GM12878 (cell line): Measurements from ENCODE around the gene RPS16. TPM values are rescaled to one million over a fixed set of nuclear protein-coding genes. Genes with fewer than 3 reads are reported as not detected.
A peak's percentile ranks its signal among the peaks of the same experiment; 100 is the strongest.

Experiments used
- CBFB ChIP-seq: IDR thresholded peaks from 2 replicates; pipeline ENCODE4 v1.6.1; 2016; ENCODE audit warnings: antibody characterized with exemption, low read depth
- EED ChIP-seq: sonication (generic); IDR thresholded peaks from 2 replicates; pipeline ENCODE4 v1.6.1; 2016; ENCODE audit warnings: antibody characterized with exemption, low read depth
- FOXM1 ChIP-seq: IDR thresholded peaks from 2 replicates; pipeline ENCODE4 v1.6.1; 2012; ENCODE audit warnings: low read depth, mild to moderate bottlenecking, inconsistent platforms, low read length, moderate library complexity
- GATAD2B ChIP-seq: fragments of 450-650 bp; conservative IDR thresholded peaks from 2 replicates; pipeline ENCODE4 v1.6.1; 2017; ENCODE audit warnings: low read depth, mild to moderate bottlenecking, moderate library complexity
- IRF4 ChIP-seq: IDR thresholded peaks from 2 replicates; pipeline ENCODE4 v1.6.1; 2011; ENCODE audit warnings: low read depth, low read length
- MEF2A ChIP-seq: IDR thresholded peaks from 2 replicates; pipeline ENCODE4 v1.6.1; 2011; ENCODE audit warnings: low read depth, mild to moderate bottlenecking, low read length, moderate library complexity; ENCODE audit not compliant: insufficient read depth
- MYC ChIP-seq: IDR thresholded peaks from 2 replicates; pipeline ENCODE4 v1.6.1; 2011; ENCODE audit warnings: mild to moderate bottlenecking, low read length, moderate library complexity, inconsistent platforms; ENCODE audit not compliant: insufficient read depth, insufficient replicate concordance, insufficient read length, severe bottlenecking
- NBN ChIP-seq: fragments of 450-650 bp; IDR thresholded peaks from 2 replicates; pipeline ENCODE4 v1.6.1; 2016
- NFXL1 ChIP-seq: fragments of 450-650 bp; IDR thresholded peaks from 2 replicates; pipeline ENCODE4 v1.6.1; 2017; ENCODE audit warnings: antibody characterized with exemption, mild to moderate bottlenecking, borderline replicate concordance
- POLR2AphosphoS5 ChIP-seq: IDR thresholded peaks from 2 replicates; pipeline ENCODE4 v1.6.1; 2011; ENCODE audit warnings: mild to moderate bottlenecking, low read length, inconsistent platforms
- RBBP5 ChIP-seq: fragments of 200-600 bp; sonication (generic); conservative IDR thresholded peaks from 2 replicates; pipeline ENCODE4 v1.6.1; 2016
- SIX5 ChIP-seq: IDR thresholded peaks from 2 replicates; pipeline ENCODE4 v1.6.1; 2011; ENCODE audit warnings: mild to moderate bottlenecking, low read depth, low read length, moderate library complexity; ENCODE audit not compliant: severe bottlenecking
- polyA plus RNA-seq, 11 experiments: library from polyadenylated mRNA; depleted of rRNA in 4 of 11; unstranded in 6 of 11; stranded (reverse) in 5 of 11; fragments of >200 nt; fragmentation: Nextera tagmentation in 4 of 11; fragmentation: Illumina TruSeq in 1 of 11; extraction: Ambion mirVana in 4 of 11; extraction: Trizol in 1 of 11; gene quantifications; 1 replicate in 1 of 11; 2 replicates in 10 of 11; pipeline versions ENCODE4 v1.2.1 to v1.2.3, GENCODE V29; 2011 to 2016; ENCODE audit warnings: inconsistent platforms in 2 of 11, missing spikeins in 2 of 11, low read depth in 1 of 11
- total RNA-seq, 4 experiments: library from RNA; depleted of rRNA in 3 of 4; stranded (reverse); fragments of >200 nt in 3 of 4; fragmentation: Illumina TruSeq in 1 of 4; extraction: Trizol in 1 of 4; gene quantifications; 2 replicates each; pipeline versions ENCODE4 v1.2.1 to v1.2.3, GENCODE V29; 2013 to 2021
- TF ChIP-seq, protein P1 (sequence below): IDR thresholded peaks from 2 replicates; pipeline ENCODE4 v1.6.1; 2011; ENCODE audit warnings: borderline replicate concordance, low read depth, mild to moderate bottlenecking, moderate library complexity, low read length; ENCODE audit not compliant: insufficient read depth, poor library complexity, severe bottlenecking
- TF ChIP-seq, protein P2 (sequence below): fragments of 450-650 bp; IDR thresholded peaks from 2 replicates; pipeline ENCODE4 v1.6.1; 2018; ENCODE audit warnings: borderline replicate concordance, mild to moderate bottlenecking; ENCODE audit not compliant: partially characterized antibody
- TF ChIP-seq, protein P3 (sequence below): IDR thresholded peaks from 2 replicates; pipeline ENCODE4 v1.6.1; 2012; ENCODE audit warnings: low read depth, low read length, improper control_type of control experiment
- TF ChIP-seq, protein P4 (sequence below): fragments of 450-650 bp; IDR thresholded peaks from 2 replicates; pipeline ENCODE4 v1.6.1; 2016; ENCODE audit warnings: mild to moderate bottlenecking, moderate library complexity, borderline replicate concordance
- TF ChIP-seq, protein P5 (sequence below): fragments of 450-650 bp; IDR thresholded peaks from 2 replicates; pipeline ENCODE4 v1.6.1; 2017; ENCODE audit warnings: antibody characterized with exemption, mild to moderate bottlenecking, moderate library complexity

Gene RPS16
- total and polyA plus RNA-seq, 10 of the 15 experiments (the other 5 are each of a cell fraction or from before 2014, with no cell fraction given): 148 to 4,810 (median 2,343) TPM

DNA sequence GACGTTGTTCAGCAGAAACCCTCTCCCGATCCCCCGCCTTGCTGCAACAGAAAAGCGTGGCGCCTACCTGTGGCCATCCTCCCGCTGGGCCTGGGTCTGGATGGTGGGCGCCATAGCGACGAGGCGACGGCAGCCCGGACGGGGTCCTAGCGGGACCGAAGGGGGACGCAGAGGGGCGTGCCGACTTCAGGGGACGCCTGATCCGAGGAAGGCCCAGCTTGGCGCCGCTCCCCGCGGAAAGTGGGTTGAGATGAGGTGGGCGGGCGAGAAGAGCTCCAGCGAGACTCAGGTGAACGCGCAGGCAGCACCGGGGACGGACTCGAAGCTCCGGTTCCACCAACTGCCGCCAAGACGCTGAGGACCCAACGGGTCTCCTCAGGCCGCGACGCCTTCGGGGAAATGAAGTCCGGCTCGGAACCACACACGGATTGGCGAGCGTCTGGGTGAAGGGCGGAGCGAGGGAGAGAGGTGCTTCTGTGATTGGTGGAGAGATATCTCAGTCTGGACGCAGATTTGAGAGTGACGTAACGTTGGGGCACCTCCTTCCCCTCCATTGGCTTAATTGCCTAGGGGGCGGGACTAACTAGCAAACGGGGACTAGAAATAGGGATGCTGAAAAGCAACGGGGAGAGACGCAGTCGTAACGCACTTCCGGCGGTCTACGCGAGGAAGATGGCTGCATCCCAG, 44.9 kb downstream of the RPS16 start, which contains the start of the genes MED29 and PAF1 (continued):
- TF ChIP-seq POLR2AphosphoS5 (peak; percentile 98), NFXL1 (no peak), MYC (peak; percentile 95), MEF2A (no peak), CBFB (peak; percentile 68; the same call in 1 of the 2 replicates), GATAD2B (peak; percentile 91), FOXM1 (no peak), RBBP5 (no peak), EED (no peak), SIX5 (peak; percentile 80), IRF4 (no peak), NBN (peak; percentile 85; the same call in 1 of the 2 replicates)
- TF ChIP-seq, protein P1, sequence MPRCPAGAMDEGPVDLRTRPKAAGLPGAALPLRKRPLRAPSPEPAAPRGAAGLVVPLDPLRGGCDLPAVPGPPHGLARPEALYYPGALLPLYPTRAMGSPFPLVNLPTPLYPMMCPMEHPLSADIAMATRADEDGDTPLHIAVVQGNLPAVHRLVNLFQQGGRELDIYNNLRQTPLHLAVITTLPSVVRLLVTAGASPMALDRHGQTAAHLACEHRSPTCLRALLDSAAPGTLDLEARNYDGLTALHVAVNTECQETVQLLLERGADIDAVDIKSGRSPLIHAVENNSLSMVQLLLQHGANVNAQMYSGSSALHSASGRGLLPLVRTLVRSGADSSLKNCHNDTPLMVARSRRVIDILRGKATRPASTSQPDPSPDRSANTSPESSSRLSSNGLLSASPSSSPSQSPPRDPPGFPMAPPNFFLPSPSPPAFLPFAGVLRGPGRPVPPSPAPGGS: peak; percentile 45
- TF ChIP-seq, protein P2, sequence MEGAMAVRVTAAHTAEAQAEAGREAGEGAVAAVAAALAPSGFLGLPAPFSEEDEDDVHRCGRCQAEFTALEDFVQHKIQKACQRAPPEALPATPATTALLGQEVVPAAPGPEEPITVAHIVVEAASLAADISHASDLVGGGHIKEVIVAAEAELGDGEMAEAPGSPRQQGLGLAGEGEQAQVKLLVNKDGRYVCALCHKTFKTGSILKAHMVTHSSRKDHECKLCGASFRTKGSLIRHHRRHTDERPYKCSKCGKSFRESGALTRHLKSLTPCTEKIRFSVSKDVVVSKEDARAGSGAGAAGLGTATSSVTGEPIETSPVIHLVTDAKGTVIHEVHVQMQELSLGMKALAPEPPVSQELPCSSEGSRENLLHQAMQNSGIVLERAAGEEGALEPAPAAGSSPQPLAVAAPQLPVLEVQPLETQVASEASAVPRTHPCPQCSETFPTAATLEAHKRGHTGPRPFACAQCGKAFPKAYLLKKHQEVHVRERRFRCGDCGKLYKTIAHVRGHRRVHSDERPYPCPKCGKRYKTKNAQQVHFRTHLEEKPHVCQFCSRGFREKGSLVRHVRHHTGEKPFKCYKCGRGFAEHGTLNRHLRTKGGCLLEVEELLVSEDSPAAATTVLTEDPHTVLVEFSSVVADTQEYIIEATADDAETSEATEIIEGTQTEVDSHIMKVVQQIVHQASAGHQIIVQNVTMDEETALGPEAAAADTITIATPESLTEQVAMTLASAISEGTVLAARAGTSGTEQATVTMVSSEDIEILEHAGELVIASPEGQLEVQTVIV: peak; percentile 98
- TF ChIP-seq, protein P3, sequence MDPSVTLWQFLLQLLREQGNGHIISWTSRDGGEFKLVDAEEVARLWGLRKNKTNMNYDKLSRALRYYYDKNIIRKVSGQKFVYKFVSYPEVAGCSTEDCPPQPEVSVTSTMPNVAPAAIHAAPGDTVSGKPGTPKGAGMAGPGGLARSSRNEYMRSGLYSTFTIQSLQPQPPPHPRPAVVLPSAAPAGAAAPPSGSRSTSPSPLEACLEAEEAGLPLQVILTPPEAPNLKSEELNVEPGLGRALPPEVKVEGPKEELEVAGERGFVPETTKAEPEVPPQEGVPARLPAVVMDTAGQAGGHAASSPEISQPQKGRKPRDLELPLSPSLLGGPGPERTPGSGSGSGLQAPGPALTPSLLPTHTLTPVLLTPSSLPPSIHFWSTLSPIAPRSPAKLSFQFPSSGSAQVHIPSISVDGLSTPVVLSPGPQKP: peak; percentile 90; the same call in 1 of the 2 replicates
- TF ChIP-seq, protein P4, sequence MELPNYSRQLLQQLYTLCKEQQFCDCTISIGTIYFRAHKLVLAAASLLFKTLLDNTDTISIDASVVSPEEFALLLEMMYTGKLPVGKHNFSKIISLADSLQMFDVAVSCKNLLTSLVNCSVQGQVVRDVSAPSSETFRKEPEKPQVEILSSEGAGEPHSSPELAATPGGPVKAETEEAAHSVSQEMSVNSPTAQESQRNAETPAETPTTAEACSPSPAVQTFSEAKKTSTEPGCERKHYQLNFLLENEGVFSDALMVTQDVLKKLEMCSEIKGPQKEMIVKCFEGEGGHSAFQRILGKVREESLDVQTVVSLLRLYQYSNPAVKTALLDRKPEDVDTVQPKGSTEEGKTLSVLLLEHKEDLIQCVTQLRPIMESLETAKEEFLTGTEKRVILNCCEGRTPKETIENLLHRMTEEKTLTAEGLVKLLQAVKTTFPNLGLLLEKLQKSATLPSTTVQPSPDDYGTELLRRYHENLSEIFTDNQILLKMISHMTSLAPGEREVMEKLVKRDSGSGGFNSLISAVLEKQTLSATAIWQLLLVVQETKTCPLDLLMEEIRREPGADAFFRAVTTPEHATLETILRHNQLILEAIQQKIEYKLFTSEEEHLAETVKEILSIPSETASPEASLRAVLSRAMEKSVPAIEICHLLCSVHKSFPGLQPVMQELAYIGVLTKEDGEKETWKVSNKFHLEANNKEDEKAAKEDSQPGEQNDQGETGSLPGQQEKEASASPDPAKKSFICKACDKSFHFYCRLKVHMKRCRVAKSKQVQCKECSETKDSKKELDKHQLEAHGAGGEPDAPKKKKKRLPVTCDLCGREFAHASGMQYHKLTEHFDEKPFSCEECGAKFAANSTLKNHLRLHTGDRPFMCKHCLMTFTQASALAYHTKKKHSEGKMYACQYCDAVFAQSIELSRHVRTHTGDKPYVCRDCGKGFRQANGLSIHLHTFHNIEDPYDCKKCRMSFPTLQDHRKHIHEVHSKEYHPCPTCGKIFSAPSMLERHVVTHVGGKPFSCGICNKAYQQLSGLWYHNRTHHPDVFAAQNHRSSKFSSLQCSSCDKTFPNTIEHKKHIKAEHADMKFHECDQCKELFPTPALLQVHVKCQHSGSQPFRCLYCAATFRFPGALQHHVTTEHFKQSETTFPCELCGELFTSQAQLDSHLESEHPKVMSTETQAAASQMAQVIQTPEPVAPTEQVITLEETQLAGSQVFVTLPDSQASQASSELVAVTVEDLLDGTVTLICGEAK: peak; percentile 87; the same call in 1 of the 2 replicates
- TF ChIP-seq, protein P5, sequence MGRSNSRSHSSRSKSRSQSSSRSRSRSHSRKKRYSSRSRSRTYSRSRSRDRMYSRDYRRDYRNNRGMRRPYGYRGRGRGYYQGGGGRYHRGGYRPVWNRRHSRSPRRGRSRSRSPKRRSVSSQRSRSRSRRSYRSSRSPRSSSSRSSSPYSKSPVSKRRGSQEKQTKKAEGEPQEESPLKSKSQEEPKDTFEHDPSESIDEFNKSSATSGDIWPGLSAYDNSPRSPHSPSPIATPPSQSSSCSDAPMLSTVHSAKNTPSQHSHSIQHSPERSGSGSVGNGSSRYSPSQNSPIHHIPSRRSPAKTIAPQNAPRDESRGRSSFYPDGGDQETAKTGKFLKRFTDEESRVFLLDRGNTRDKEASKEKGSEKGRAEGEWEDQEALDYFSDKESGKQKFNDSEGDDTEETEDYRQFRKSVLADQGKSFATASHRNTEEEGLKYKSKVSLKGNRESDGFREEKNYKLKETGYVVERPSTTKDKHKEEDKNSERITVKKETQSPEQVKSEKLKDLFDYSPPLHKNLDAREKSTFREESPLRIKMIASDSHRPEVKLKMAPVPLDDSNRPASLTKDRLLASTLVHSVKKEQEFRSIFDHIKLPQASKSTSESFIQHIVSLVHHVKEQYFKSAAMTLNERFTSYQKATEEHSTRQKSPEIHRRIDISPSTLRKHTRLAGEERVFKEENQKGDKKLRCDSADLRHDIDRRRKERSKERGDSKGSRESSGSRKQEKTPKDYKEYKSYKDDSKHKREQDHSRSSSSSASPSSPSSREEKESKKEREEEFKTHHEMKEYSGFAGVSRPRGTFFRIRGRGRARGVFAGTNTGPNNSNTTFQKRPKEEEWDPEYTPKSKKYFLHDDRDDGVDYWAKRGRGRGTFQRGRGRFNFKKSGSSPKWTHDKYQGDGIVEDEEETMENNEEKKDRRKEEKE: no peak
